Mesenchymal stem cell (in vitro differentiated cells and primary cell): ENCODE data around the gene NCOA7.

ENCODE experiments used
- DNase-seq: peaks from one replicate; pipeline ENCODE4 v3.0.0-alpha.2; 2013
- H2AFZ ChIP-seq: one replicate; pipeline ENCODE4 v1.6.1; 2013; ENCODE audit warnings: low read depth, mild to moderate bottlenecking, control low read depth, inconsistent platforms, low read length, moderate library complexity
- H2AK5ac ChIP-seq: 2 replicates; pipeline ENCODE4 v1.6.1; 2013; ENCODE audit warnings: low read length, moderate library complexity, mild to moderate bottlenecking, inconsistent platforms; ENCODE audit not compliant: severe bottlenecking
- H2BK120ac ChIP-seq: one replicate; pipeline ENCODE4 v1.6.1; 2013; ENCODE audit warnings: low read depth, mild to moderate bottlenecking, inconsistent platforms, low read length, moderate library complexity
- H2BK12ac ChIP-seq, 2 experiments: one replicate each; pipeline ENCODE4 v1.6.1; 2013; ENCODE audit warnings: inconsistent platforms in 2 of 2, low read length in 2 of 2, mild to moderate bottlenecking in 2 of 2, moderate library complexity in 2 of 2, control low read depth in 1 of 2
- H2BK15ac ChIP-seq: one replicate; pipeline ENCODE4 v1.6.1; 2013; ENCODE audit warnings: mild to moderate bottlenecking, low read depth, inconsistent platforms; ENCODE audit not compliant: poor library complexity, severe bottlenecking
- H2BK5ac ChIP-seq: 2 replicates; pipeline ENCODE4 v1.6.1; 2013; ENCODE audit warnings: low read depth, mild to moderate bottlenecking, low read length, control low read depth, inconsistent platforms; ENCODE audit not compliant: poor library complexity, severe bottlenecking
- H3K14ac ChIP-seq, 2 experiments: one replicate each; pipeline ENCODE4 v1.6.1; 2013; ENCODE audit warnings: inconsistent platforms in 2 of 2, low read length in 2 of 2, control low read depth in 1 of 2, mild to moderate bottlenecking in 1 of 2, moderate library complexity in 1 of 2
- H3K18ac ChIP-seq, 2 experiments: one replicate each; pipeline ENCODE4 v1.6.1; 2013; ENCODE audit warnings: inconsistent platforms in 2 of 2, low read length in 2 of 2, control low read depth in 1 of 2, low read depth in 1 of 2, mild to moderate bottlenecking in 1 of 2
- H3K23ac ChIP-seq, 2 experiments: one replicate each; pipeline ENCODE4 v1.6.1; 2013; ENCODE audit warnings: inconsistent platforms in 2 of 2, low read length in 2 of 2, mild to moderate bottlenecking in 2 of 2, moderate library complexity in 2 of 2, control low read depth in 1 of 2
- H3K27ac ChIP-seq: 2 replicates; pipeline ENCODE4 v1.5.1; 2013; ENCODE audit warnings: mild to moderate bottlenecking, moderate library complexity, low read length, control low read depth, inconsistent platforms; ENCODE audit not compliant: poor library complexity, severe bottlenecking
- H3K27me3 ChIP-seq, 2 experiments: 2 replicates each; pipeline versions ENCODE4 v1.6.1 to v1.7.0; 2013; ENCODE audit warnings: low read length in 2 of 2, mild to moderate bottlenecking in 2 of 2, moderate library complexity in 2 of 2, control low read depth in 1 of 2, inconsistent platforms in 1 of 2; ENCODE audit not compliant: control insufficient read depth in 1 of 2, insufficient read depth in 1 of 2
- H3K36me3 ChIP-seq, 2 experiments: 2 replicates each; pipeline versions ENCODE4 v1.6.1 to v1.7.0; 2013; ENCODE audit warnings: low read length in 2 of 2, control low read depth in 1 of 2, inconsistent platforms in 1 of 2, low read depth in 1 of 2, mild to moderate bottlenecking in 1 of 2; ENCODE audit not compliant: insufficient read depth in 2 of 2, control insufficient read depth in 1 of 2
- H3K4ac ChIP-seq, 2 experiments: one replicate each; pipeline ENCODE4 v1.6.1; 2013; ENCODE audit warnings: inconsistent platforms in 2 of 2, low read length in 2 of 2, mild to moderate bottlenecking in 2 of 2, moderate library complexity in 2 of 2, control low read depth in 1 of 2, low read depth in 1 of 2
- H3K4me1 ChIP-seq: 2 replicates; pipeline ENCODE4 v1.6.1; 2013; ENCODE audit warnings: low read depth, low read length, control low read depth; ENCODE audit not compliant: control insufficient read depth, insufficient read depth
- H3K4me2 ChIP-seq: 2 replicates; pipeline ENCODE4 v1.6.1; 2013; ENCODE audit warnings: low read length, mild to moderate bottlenecking, inconsistent platforms; ENCODE audit not compliant: poor library complexity, severe bottlenecking
- H3K4me3 ChIP-seq, 2 experiments: 2 replicates each; pipeline versions ENCODE4 v1.5.1 to v1.7.0; 2013; ENCODE audit warnings: low read length in 2 of 2, mild to moderate bottlenecking in 2 of 2, control low read depth in 1 of 2, low read depth in 1 of 2; ENCODE audit not compliant: insufficient read depth in 1 of 2
- H3K79me1 ChIP-seq: replicated peaks from 2 replicates; pipeline ENCODE4 v1.6.1; 2013; ENCODE audit warnings: mild to moderate bottlenecking, control low read depth, low read length, inconsistent platforms; ENCODE audit not compliant: poor library complexity, severe bottlenecking
- H3K9ac ChIP-seq: 2 replicates; pipeline ENCODE4 v1.7.0; 2013; ENCODE audit warnings: mild to moderate bottlenecking, low read length, moderate library complexity
- H3K9me3 ChIP-seq: 2 replicates; pipeline ENCODE4 v1.7.0; 2013; ENCODE audit warnings: mild to moderate bottlenecking, low read length; ENCODE audit not compliant: control insufficient read depth
- H4K8ac ChIP-seq: one replicate; pipeline ENCODE4 v1.6.1; 2013; ENCODE audit warnings: inconsistent platforms, mild to moderate bottlenecking, low read length, moderate library complexity
- H4K91ac ChIP-seq: one replicate; pipeline ENCODE4 v1.6.1; 2013; ENCODE audit warnings: mild to moderate bottlenecking, low read length, inconsistent platforms
- WGBS: methylation state at CpG from one replicate; pipeline ENCODE4 v1.1.7; 2013; ENCODE audit warnings: mixed read lengths; 5-methylcytosine and 5-hydroxymethylcytosine counted together

Gene NCOA7

DNA sequence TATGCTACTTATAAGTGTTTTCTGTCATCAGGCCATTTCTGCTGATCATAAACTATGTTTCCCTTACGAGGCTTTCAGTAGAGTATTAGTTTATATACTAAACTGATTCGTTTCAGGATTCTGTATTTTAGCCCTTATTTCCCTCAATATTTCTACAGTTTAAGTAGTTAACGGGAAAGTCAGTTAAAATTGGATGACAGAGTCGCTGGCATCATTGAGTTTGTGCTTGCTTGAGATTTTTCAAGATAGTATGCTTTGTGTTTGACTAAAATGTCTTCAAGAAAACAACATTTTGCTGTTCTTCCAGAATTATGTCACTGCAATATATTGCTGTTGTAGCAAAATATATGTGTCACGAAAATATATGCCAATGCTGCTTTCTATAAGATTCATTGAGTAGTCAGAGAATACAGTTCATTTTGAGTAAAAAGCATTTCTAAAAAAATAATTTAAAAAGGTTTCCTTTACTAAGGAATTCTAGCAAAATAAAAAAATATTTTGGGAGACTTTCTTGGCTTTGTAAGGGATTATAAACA, 51.4 kb downstream of the NCOA7 start:
- Histone ChIP-seq H3K23ac (no peak overlapping the region), H3K4me1 (no peaks in the 10 kb centered on the region), H3K4me2 (no peak overlapping the region), H4K8ac (no peak overlapping the region), H3K9ac (no peak overlapping the region), H2BK5ac (no peak overlapping the region), H2AK5ac (no peak overlapping the region), H4K91ac (no peak overlapping the region), H2BK15ac (no peak overlapping the region), H3K27ac (no peak overlapping the region), H3K14ac (no peak overlapping the region), H3K4ac (no peak overlapping the region), H2BK120ac (no peak overlapping the region), H3K27me3 (no peaks in the 10 kb centered on the region), H3K18ac (no peak overlapping the region), H2BK12ac (no peak overlapping the region), H3K4me3 (no peak overlapping the region), H3K79me1 (peaks cover 12% of the 10 kb centered on the region), H2AFZ (no peak overlapping the region), H3K36me3 (no peaks in the 10 kb centered on the region), H3K9me3 (no peaks in the 10 kb centered on the region)
- no peak for DNase-seq
- WGBS = 80% methylated on average over 1 of the region's 5 CpGs

DNA sequence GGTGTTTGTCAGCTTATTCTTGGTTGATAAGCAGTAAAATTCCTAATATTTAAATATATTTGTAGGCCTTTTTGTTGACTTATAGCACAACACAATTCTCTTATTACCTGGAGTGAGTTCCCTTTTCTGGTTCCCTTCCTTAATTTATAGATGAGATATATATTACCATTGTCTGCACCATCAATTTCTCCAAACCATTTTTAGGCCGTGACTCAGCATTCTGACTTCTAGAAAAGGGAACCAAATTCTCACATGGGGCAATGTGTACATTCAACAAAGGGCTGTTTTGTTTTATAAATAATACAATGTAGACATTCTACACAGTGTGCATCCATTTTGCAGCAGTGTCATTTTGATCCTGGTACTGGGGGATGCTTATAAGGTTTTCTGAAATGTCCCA, 52.8 kb downstream of the NCOA7 start:
- no CpG with 5 or more reads among the region's 1 CpG for WGBS
- H2AFZ ChIP-seq = no peak overlapping the region
- H3K27me3 ChIP-seq = no peaks in the 10 kb centered on the region
- no peak overlapping the region for H2BK15ac ChIP-seq
- no peak overlapping the region for H2BK120ac ChIP-seq
- H3K27ac ChIP-seq = no peak overlapping the region
- H3K9me3 ChIP-seq = no peaks in the 10 kb centered on the region
- H4K8ac ChIP-seq = no peak overlapping the region
- no peak overlapping the region for H3K4me3 ChIP-seq
- no peak overlapping the region for H2BK12ac ChIP-seq
- no peaks in the 10 kb centered on the region for H3K36me3 ChIP-seq
- no peaks in the 10 kb centered on the region for H3K4me1 ChIP-seq
- H3K4ac ChIP-seq = no peak overlapping the region
- no peak overlapping the region for H3K4me2 ChIP-seq
- peaks cover 9% of the 10 kb centered on the region for H3K79me1 ChIP-seq
- no peak overlapping the region for H3K9ac ChIP-seq
- no peak overlapping the region for H4K91ac ChIP-seq
- H2AK5ac ChIP-seq = no peak overlapping the region
- no peak overlapping the region for H2BK5ac ChIP-seq
- no peak overlapping the region for H3K23ac ChIP-seq
- H3K14ac ChIP-seq = no peak overlapping the region
- H3K18ac ChIP-seq = no peak overlapping the region
- DNase-seq = no peak

DNA sequence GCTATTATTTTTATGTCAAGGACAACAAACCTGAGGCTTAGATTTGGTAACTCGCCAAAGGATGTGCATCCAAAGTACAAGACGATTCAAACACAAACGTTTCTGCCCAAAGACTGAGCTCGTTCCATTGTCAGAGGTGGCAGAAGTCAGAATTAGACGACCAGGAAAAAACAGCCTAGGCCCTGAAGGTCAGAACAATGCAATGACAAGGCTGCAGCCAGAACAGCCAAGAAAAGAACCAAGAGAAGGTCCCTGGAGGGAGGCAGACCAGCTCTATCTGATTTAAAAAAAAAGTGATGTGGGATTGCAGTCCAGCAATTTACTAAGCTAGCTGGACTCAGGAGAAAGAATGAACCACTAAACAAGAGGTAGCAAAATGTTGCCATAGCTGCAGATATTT, 54.2 kb downstream of the NCOA7 start:
- no peak overlapping the region for H2BK12ac ChIP-seq
- no peak overlapping the region for H2BK120ac ChIP-seq
- H3K4me1 ChIP-seq = no peaks in the 10 kb centered on the region
- no peak overlapping the region for H3K4me3 ChIP-seq
- H2BK15ac ChIP-seq = no peak overlapping the region
- H3K27me3 ChIP-seq = no peaks in the 10 kb centered on the region
- H3K9me3 ChIP-seq = no peaks in the 10 kb centered on the region
- no peak overlapping the region for H3K18ac ChIP-seq
- peaks cover 6% of the 10 kb centered on the region for H3K79me1 ChIP-seq
- H3K4me2 ChIP-seq = no peak overlapping the region
- DNase-seq = no peak
- H4K91ac ChIP-seq = no peak overlapping the region
- H3K27ac ChIP-seq = no peak overlapping the region
- no peak overlapping the region for H2AK5ac ChIP-seq
- no peak overlapping the region for H3K14ac ChIP-seq
- H3K36me3 ChIP-seq = no peaks in the 10 kb centered on the region
- H3K4ac ChIP-seq = no peak overlapping the region
- no peak overlapping the region for H3K9ac ChIP-seq
- H2AFZ ChIP-seq = no peak overlapping the region
- H2BK5ac ChIP-seq = no peak overlapping the region
- H3K23ac ChIP-seq = no peak overlapping the region
- no peak overlapping the region for H4K8ac ChIP-seq
- 90% methylated on average over 5 of the region's 5 CpGs for WGBS

DNA sequence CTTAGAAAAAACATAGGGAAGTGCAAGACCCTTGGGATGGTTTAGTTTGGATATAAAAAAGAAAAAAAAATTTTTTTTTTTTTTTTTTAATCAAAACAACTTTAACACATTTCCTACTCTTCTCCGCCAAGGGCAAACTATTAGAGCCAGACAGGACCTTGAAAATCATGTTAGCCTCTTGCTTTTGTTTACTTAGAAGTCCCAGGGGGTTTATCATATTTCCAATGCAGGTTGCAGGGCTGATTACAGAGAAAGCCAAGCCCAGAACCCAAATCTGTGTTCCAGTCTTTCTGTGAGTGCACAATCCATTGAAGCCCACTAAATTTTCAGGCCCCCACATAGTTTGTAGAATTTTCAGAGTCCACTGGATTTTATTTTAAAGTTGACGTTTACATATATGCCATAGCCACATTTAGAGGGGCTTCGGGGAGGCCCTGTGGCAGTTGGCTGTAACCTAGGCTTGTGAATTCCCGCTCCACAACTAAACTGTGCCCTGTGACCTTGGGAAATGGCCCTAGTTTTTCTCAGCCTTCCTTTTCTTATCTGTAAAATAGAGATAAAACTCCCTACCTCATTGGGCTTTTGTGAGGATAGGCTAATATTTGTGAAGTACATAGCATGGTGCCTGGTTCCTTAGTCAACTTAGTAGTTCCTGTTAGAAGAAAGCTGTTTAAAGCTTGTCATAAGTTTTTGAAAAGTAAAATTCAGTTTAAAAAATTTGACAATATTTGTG, 55.7 kb downstream of the NCOA7 start:
- Histone ChIP-seq H3K4me3 (no peak overlapping the region), H3K27me3 (no peaks in the 10 kb centered on the region), H2BK5ac (no peak overlapping the region), H3K18ac (no peak overlapping the region), H3K4me2 (no peak overlapping the region), H3K79me1 (peaks cover 3% of the 10 kb centered on the region), H3K9ac (no peak overlapping the region), H2BK12ac (no peak overlapping the region), H3K4ac (no peak overlapping the region), H3K23ac (no peak overlapping the region), H2AFZ (no peak overlapping the region), H3K27ac (no peak overlapping the region), H4K8ac (no peak overlapping the region), H2BK15ac (no peak overlapping the region), H3K36me3 (no peaks in the 10 kb centered on the region), H2BK120ac (no peak overlapping the region), H2AK5ac (no peak overlapping the region), H3K14ac (no peak overlapping the region), H4K91ac (no peak overlapping the region), H3K4me1 (no peaks in the 10 kb centered on the region), H3K9me3 (no peaks in the 10 kb centered on the region)
- no peak for DNase-seq
- WGBS = 90% methylated on average over 4 of the region's 4 CpGs
